ENCODE data around the gene KCNJ15. TPM values are rescaled to one million over a fixed set of nuclear protein-coding genes. Genes with fewer than 3 reads are reported as not detected.

The KCNJ15 gene
- total RNA-seq, 4 donors from 2014 or later: 2.4 to 7.3 (median 5.7) TPM

DNA sequence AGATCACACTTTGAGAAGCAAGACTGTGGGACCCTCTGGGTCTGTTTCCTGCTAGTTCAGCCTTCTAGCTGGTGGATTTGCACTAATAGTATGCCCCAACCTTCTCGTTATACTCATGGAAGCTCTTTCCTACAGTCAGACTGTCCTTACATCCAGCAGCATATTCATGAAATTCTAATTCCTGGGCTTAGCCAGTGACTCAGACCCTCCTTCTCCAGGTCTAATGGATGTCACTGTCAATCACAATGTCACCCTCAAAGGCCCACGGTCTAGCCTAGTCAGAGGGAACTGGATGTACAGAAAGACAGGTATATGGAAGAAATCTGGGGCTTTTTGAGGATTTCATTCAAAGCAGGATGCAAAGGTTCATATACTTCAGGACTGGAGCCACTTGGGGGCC lies 72.4 kb downstream of the KCNJ15 start:
- TF ChIP-seq CTCF (IDR thresholded peaks at IDR 0.05; ENCODE audit: low read depth): no peak

GRCh38 chr21:38330666-38331065 lies 73.9 kb downstream of the KCNJ15 start:
- TF ChIP-seq CTCF (IDR thresholded peaks at IDR 0.05; ENCODE audit: low read depth): no peak

DNA sequence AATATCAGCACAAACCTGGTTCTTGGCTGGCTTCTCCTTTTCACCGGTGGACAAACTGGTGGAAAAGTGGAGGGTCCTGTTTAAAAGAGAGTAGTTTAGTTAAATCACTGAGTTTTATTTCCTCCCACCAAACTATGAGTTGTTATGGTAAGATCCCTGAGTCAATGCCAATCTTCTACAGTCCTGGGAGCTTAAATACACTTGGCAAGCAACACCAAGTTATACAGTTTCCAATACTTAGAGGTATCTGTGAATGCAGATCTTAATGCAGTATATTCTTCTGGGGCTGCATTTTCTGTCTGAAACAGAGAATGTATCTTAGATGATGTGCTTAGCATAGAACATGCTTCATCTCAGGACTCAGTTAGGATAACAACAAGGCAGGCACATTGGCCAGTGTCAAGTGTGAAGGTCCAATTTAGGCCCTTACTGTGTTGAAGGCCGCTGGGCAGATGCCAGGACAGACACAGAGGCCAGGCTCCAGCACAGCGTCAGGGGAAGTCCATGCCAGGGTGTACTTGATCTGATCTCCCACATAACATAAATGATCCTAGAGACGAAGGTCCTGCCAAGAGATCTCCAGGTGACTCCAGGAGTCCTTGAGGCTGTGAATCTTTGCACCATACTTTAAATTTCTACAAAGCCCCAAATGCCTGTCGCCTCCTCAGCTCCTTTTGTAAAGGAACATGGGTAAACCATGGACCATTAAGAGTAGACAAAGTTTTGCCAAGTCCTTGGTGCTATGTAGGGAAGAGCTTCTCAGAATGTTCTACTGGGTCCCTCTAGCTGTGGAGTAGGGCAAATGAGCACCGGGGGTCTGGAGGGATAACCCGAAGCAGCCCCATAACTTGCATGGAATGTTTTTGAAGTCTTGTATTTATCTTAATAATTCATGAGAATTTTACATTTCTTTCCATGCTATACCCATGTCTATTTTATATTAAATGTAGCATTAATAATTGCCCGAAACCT lies 76.8 kb downstream of the KCNJ15 start:
- TF ChIP-seq CTCF (IDR thresholded peaks at IDR 0.05; ENCODE audit: low read depth): no peak

- TF ChIP-seq CTCF (IDR thresholded peaks at IDR 0.05; ENCODE audit: low read depth): no peak
Observed at GRCh38 chr21:38334866-38335265, 78.1 kb downstream of the KCNJ15 start.

- TF ChIP-seq CTCF (IDR thresholded peaks at IDR 0.05; ENCODE audit: low read depth): no peak
Observed at GRCh38 chr21:38337793-38338192, 81.0 kb downstream of the KCNJ15 start.

GRCh38 chr21:38340131-38340530 lies 83.3 kb downstream of the KCNJ15 start:
- TF ChIP-seq CTCF (IDR thresholded peaks at IDR 0.05; ENCODE audit: low read depth): no peak

DNA sequence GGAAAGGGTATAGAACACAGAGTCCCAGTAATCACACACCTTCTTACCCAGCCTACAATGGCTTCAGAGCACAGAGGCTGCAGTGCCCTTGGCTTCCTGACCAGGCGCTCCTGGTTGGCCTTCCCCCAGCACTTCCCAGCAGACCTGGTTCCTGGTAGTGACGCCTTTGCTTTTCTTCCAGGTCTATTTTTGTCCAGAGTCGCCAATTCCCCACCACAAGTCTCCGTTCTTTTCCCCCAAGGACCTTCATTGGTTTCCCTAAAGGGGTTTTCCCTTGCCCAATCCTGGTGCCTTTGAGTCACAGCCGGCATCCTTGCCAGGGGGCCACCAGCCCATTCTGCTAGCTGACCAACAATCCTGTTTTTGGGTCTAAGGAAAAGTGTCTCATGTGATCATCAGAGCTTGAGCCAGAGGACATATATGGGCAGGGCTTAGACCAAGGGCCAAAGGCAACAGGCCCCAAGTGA lies 84.8 kb downstream of the KCNJ15 start:
- no peak for TF ChIP-seq CTCF (IDR thresholded peaks at IDR 0.05; ENCODE audit: low read depth)

All from subcutaneous adipose tissue (tissue), 4 donors.